HepG2 (cell line): ENCODE data around the gene P4HB. TPM values are rescaled to one million over a fixed set of nuclear protein-coding genes. Genes with fewer than 3 reads are reported as not detected.

Experiments
- CBX1 ChIP-seq: IDR thresholded peaks from one replicate; pipeline ENCODE4 v1.6.1; 2016; ENCODE audit warnings: antibody characterized with exemption, low read depth
- HNRNPL ChIP-seq: fragments of 200-400 bp; formaldehyde crosslinking; IDR thresholded peaks from 2 replicates; pipeline ENCODE4 v1.6.1; 2017; ENCODE audit warnings: mild to moderate bottlenecking, low read depth, low read length
- IKZF1 ChIP-seq: fragments of 450-650 bp; IDR thresholded peaks from 2 replicates; pipeline ENCODE4 v1.7.1; 2016
- JUND ChIP-seq: sonication (generic); formaldehyde crosslinking; IDR thresholded peaks from 2 replicates; pipeline ENCODE4 v1.8.0; 2022; ENCODE audit warnings: mild to moderate bottlenecking, missing genetic modification reagents
- MAFK ChIP-seq, 2 experiments: IDR thresholded peaks in 1 of 2; conservative IDR thresholded peaks in 1 of 2; 2 replicates each; pipeline ENCODE4 v1.6.1; 2011; ENCODE audit warnings: improper control_type of control experiment in 2 of 2, low read length in 2 of 2
- MEIS2 ChIP-seq: sonication (generic); formaldehyde crosslinking; IDR thresholded peaks from 2 replicates; pipeline ENCODE4 v1.9.0; 2021; ENCODE audit warnings: mild to moderate bottlenecking, missing genetic modification reagents
- NCOA1 ChIP-seq: sonication (generic); formaldehyde crosslinking; IDR thresholded peaks from 2 replicates; pipeline ENCODE4 v1.9.0; 2021; ENCODE audit warnings: missing genetic modification reagents
- NFE2L2 ChIP-seq: fragments of 150-350 bp; IDR thresholded peaks from 2 replicates; pipeline ENCODE4 v1.6.1; 2014; ENCODE audit warnings: low read length
- PITX1 ChIP-seq: sonication (generic); formaldehyde crosslinking; IDR thresholded peaks from 2 replicates; pipeline ENCODE4 v1.5.1; 2020; ENCODE audit warnings: mild to moderate bottlenecking, missing genetic modification reagents
- RBM22 ChIP-seq: fragments of 200-400 bp; formaldehyde crosslinking; optimal IDR thresholded peaks from 2 replicates; pipeline ENCODE3; 2017; ENCODE audit warnings: mild to moderate bottlenecking, low read length, moderate library complexity
- REL ChIP-seq: sonication (generic); formaldehyde crosslinking; conservative IDR thresholded peaks from 2 replicates; pipeline ENCODE4 v1.8.0; 2022; ENCODE audit warnings: mild to moderate bottlenecking, missing genetic modification reagents, moderate library complexity
- RFX3 ChIP-seq: IDR thresholded peaks from 2 replicates; pipeline ENCODE4 v1.6.1; 2016; ENCODE audit warnings: missing biosample characterization, missing genetic modification reagents
- SIN3B ChIP-seq: fragments of 150-350 bp; IDR thresholded peaks from 2 replicates; pipeline ENCODE4 v1.6.1; 2014; ENCODE audit warnings: low read length
- XRCC5 ChIP-seq: fragments of 200-400 bp; formaldehyde crosslinking; optimal IDR thresholded peaks from 2 replicates; pipeline ENCODE3; 2017; ENCODE audit warnings: mild to moderate bottlenecking, low read length
- ZIK1 ChIP-seq: sonication (generic); formaldehyde crosslinking; IDR thresholded peaks from 2 replicates; pipeline ENCODE4 v1.5.0; 2020; ENCODE audit warnings: mild to moderate bottlenecking, low read depth, missing genetic modification reagents, borderline replicate concordance
- ZNF12 ChIP-seq: sonication (generic); formaldehyde crosslinking; IDR thresholded peaks from 2 replicates; pipeline ENCODE4 v1.5.0; 2020; ENCODE audit warnings: missing genetic modification reagents
- ZNF598 ChIP-seq: sonication (generic); formaldehyde crosslinking; IDR thresholded peaks from 2 replicates; pipeline ENCODE4 v1.5.1; 2020; ENCODE audit warnings: mild to moderate bottlenecking, missing genetic modification reagents, borderline replicate concordance
- ZNF790 ChIP-seq: sonication (generic); formaldehyde crosslinking; IDR thresholded peaks from 2 replicates; pipeline ENCODE4 v1.8.0; 2022; ENCODE audit warnings: missing genetic modification reagents, mild to moderate bottlenecking, borderline replicate concordance
- ZSCAN31 ChIP-seq: sonication (generic); formaldehyde crosslinking; IDR thresholded peaks from 2 replicates; pipeline ENCODE4 v1.5.0; 2020; ENCODE audit warnings: low read depth, mild to moderate bottlenecking, missing genetic modification reagents
- polyA plus RNA-seq, 8 experiments: library from polyadenylated mRNA; depleted of rRNA in 3 of 8; stranded (reverse) in 7 of 8; unstranded in 1 of 8; fragments of >200 nt; fragmentation: Illumina TruSeq in 4 of 8; extraction: Trizol in 4 of 8; gene quantifications; 2 replicates each; pipeline versions ENCODE4 v1.2.1 to v1.2.3, GENCODE V29; 2011 to 2016; ENCODE audit warnings: low read depth in 4 of 8, missing spikeins in 1 of 8, mixed read lengths in 1 of 8; ENCODE audit not compliant: insufficient read depth in 1 of 8
- total RNA-seq, 5 experiments: library from RNA; depleted of rRNA; stranded (reverse); fragments of >200 nt; fragmentation: Illumina TruSeq; extraction: Trizol; gene quantifications; 2 replicates each; pipeline ENCODE4 v1.2.3, GENCODE V29; 2016; ENCODE audit warnings: low read depth in 1 of 5
- TF ChIP-seq, protein P1 (sequence below): sonication (generic); formaldehyde crosslinking; IDR thresholded peaks from 2 replicates; pipeline ENCODE4 v1.4.0; 2020; ENCODE audit warnings: missing genetic modification reagents
- TF ChIP-seq, protein P2 (sequence below): sonication (generic); formaldehyde crosslinking; conservative IDR thresholded peaks from 2 replicates; pipeline ENCODE4 v1.4.0; 2020; ENCODE audit warnings: mild to moderate bottlenecking, missing genetic modification reagents, moderate library complexity
- TF ChIP-seq, protein P3 (sequence below): sonication (generic); formaldehyde crosslinking; IDR thresholded peaks from 2 replicates; pipeline ENCODE4 v1.4.0; 2020; ENCODE audit warnings: mild to moderate bottlenecking, missing genetic modification reagents

Gene P4HB
- total and polyA plus RNA-seq, 2 of the 13 experiments (the other 11 are each of a cell fraction or from before 2014, with no cell fraction given): 185 to 782 TPM

DNA sequence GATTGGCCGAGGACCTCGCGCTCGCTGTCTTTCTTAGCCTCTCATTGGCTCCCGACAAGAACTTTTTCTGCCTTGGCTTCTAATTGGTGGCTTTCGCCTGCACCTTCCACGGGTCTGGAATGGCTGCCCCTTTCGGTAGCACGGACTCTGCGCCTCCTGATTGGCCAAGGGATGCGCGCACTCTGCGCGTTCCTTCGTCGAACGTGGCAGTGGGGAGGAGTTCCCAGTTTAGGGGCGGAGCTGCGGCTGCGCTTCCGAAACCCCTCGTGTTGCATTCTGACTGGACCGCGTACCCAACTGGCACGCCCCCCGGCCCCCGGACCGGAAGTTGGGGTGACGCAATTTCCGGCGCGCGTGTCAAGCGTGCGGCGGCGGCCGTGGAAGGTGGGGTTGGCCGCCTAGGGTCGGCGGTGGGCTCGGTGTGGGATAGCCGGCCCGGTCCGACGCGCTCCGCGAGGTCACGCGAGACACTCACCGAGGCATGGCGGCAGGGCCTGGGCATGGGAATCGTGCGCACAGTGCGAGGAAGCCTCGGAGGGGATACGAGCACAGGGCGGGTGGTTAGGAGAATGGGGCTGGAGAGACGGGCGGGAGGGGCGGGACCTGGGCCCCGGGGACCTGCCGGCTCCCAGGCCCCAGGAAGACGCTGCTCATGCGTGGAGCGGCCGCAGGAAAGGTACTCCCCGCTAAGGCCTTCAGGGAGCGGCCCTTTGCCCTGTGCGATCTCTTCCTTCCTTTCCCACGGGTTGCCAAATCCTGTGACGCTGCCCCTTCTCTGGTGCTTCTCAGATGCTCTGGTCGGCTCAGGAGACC lies 627 bp upstream of the P4HB start (continued):
- TF ChIP-seq, protein P1, sequence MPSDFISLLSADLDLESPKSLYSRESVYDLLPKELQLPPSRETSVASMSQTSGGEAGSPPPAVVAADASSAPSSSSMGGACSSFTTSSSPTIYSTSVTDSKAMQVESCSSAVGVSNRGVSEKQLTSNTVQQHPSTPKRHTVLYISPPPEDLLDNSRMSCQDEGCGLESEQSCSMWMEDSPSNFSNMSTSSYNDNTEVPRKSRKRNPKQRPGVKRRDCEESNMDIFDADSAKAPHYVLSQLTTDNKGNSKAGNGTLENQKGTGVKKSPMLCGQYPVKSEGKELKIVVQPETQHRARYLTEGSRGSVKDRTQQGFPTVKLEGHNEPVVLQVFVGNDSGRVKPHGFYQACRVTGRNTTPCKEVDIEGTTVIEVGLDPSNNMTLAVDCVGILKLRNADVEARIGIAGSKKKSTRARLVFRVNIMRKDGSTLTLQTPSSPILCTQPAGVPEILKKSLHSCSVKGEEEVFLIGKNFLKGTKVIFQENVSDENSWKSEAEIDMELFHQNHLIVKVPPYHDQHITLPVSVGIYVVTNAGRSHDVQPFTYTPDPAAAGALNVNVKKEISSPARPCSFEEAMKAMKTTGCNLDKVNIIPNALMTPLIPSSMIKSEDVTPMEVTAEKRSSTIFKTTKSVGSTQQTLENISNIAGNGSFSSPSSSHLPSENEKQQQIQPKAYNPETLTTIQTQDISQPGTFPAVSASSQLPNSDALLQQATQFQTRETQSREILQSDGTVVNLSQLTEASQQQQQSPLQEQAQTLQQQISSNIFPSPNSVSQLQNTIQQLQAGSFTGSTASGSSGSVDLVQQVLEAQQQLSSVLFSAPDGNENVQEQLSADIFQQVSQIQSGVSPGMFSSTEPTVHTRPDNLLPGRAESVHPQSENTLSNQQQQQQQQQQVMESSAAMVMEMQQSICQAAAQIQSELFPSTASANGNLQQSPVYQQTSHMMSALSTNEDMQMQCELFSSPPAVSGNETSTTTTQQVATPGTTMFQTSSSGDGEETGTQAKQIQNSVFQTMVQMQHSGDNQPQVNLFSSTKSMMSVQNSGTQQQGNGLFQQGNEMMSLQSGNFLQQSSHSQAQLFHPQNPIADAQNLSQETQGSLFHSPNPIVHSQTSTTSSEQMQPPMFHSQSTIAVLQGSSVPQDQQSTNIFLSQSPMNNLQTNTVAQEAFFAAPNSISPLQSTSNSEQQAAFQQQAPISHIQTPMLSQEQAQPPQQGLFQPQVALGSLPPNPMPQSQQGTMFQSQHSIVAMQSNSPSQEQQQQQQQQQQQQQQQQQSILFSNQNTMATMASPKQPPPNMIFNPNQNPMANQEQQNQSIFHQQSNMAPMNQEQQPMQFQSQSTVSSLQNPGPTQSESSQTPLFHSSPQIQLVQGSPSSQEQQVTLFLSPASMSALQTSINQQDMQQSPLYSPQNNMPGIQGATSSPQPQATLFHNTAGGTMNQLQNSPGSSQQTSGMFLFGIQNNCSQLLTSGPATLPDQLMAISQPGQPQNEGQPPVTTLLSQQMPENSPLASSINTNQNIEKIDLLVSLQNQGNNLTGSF: 0 out of 2 replicates have a peak, but pooled peaks have one; percentile 45
- TF ChIP-seq SIN3B (peak; percentile 64; the same call in 1 of the 2 replicates), ZNF790 (CRISPR knock-in tag) (no peak), MAFK (conservative IDR thresholded peaks at IDR 0.05 in 1 of 2, IDR thresholded peaks at IDR 0.05 in 1 of 2; ENCODE audit: low read length in 2 of 2) (no peak), RFX3 (no peak), ZNF598 (CRISPR knock-in tag) (peak; percentile 63; the same call in 1 of the 2 replicates), NFE2L2 (no peak), JUND (peak; percentile 96), XRCC5 (no peak), ZIK1 (peak; percentile 70), RBM22 (peak; percentile 60), PITX1 (CRISPR knock-in tag) (no peak; the same call in none of the 2 replicates), HNRNPL (peak; percentile 51; the same call in 1 of the 2 replicates), NCOA1 (CRISPR knock-in tag) (no peak), MEIS2 (peak; percentile 77), CBX1 (no peak), IKZF1 (no peak), ZNF12 (CRISPR knock-in tag) (no peak), ZSCAN31 (CRISPR knock-in tag) (peak; percentile 46; the same call in 1 of the 2 replicates), REL (CRISPR knock-in tag) (peak; percentile 85; the same call in 1 of the 2 replicates)
- TF ChIP-seq, protein P2, sequence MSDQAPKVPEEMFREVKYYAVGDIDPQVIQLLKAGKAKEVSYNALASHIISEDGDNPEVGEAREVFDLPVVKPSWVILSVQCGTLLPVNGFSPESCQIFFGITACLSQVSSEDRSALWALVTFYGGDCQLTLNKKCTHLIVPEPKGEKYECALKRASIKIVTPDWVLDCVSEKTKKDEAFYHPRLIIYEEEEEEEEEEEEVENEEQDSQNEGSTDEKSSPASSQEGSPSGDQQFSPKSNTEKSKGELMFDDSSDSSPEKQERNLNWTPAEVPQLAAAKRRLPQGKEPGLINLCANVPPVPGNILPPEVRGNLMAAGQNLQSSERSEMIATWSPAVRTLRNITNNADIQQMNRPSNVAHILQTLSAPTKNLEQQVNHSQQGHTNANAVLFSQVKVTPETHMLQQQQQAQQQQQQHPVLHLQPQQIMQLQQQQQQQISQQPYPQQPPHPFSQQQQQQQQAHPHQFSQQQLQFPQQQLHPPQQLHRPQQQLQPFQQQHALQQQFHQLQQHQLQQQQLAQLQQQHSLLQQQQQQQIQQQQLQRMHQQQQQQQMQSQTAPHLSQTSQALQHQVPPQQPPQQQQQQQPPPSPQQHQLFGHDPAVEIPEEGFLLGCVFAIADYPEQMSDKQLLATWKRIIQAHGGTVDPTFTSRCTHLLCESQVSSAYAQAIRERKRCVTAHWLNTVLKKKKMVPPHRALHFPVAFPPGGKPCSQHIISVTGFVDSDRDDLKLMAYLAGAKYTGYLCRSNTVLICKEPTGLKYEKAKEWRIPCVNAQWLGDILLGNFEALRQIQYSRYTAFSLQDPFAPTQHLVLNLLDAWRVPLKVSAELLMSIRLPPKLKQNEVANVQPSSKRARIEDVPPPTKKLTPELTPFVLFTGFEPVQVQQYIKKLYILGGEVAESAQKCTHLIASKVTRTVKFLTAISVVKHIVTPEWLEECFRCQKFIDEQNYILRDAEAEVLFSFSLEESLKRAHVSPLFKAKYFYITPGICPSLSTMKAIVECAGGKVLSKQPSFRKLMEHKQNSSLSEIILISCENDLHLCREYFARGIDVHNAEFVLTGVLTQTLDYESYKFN (CRISPR knock-in tag): peak; percentile 54; the same call in 1 of the 2 replicates
- TF ChIP-seq, protein P3, sequence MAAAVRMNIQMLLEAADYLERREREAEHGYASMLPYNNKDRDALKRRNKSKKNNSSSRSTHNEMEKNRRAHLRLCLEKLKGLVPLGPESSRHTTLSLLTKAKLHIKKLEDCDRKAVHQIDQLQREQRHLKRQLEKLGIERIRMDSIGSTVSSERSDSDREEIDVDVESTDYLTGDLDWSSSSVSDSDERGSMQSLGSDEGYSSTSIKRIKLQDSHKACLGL (CRISPR knock-in tag): peak; percentile 99
